Parathyroid adenoma (tissue), 2 donors: ENCODE results near the gene SLC44A4.

Experiments
- H2AFZ ChIP-seq: fragments of 300-600 bp; sonication (generic); one replicate; pipeline ENCODE4 v1.7.0; 2017; ENCODE audit warnings: antibody characterized with exemption, mild to moderate bottlenecking
- H3K27ac ChIP-seq: fragments of 300-600 bp; sonication (generic); one replicate; pipeline ENCODE4 v1.7.0; 2017
- H3K27me3 ChIP-seq: fragments of 300-600 bp; sonication (generic); one replicate; pipeline ENCODE4 v1.7.0; 2017; ENCODE audit warnings: low read length; ENCODE audit not compliant: control insufficient read depth, insufficient read depth
- H3K36me3 ChIP-seq: fragments of 300-600 bp; sonication (generic); one replicate; pipeline ENCODE4 v1.7.0; 2017; ENCODE audit warnings: low read length; ENCODE audit not compliant: control insufficient read depth, insufficient read depth
- H3K4me1 ChIP-seq: fragments of 300-600 bp; sonication (generic); one replicate; pipeline ENCODE4 v1.7.0; 2017; ENCODE audit warnings: control low read depth
- H3K4me2 ChIP-seq: fragments of 300-600 bp; sonication (generic); one replicate; pipeline ENCODE4 v1.7.0; 2017; ENCODE audit warnings: low read length
- H3K4me3 ChIP-seq: fragments of 300-600 bp; sonication (generic); one replicate; pipeline ENCODE4 v1.7.0; 2017; ENCODE audit warnings: low read depth, low read length
- H3K79me2 ChIP-seq: fragments of 300-600 bp; sonication (generic); one replicate; pipeline ENCODE4 v1.7.0; 2017; ENCODE audit warnings: control low read depth
- H3K9ac ChIP-seq: fragments of 300-600 bp; sonication (generic); one replicate; pipeline ENCODE4 v1.7.0; 2017; ENCODE audit warnings: mild to moderate bottlenecking
- H3K9me3 ChIP-seq: fragments of 300-600 bp; sonication (generic); one replicate; pipeline ENCODE4 v1.7.0; 2017; ENCODE audit warnings: low read length; ENCODE audit not compliant: control insufficient read depth
- CTCF ChIP-seq: fragments of 300-600 bp; sonication (generic); IDR thresholded peaks from one replicate; pipeline ENCODE4 v1.7.0; 2017; ENCODE audit warnings: antibody characterized with exemption, mild to moderate bottlenecking
- donor health status: primary hyperparathyroidism.

SLC44A4 gene

GRCh38 chr6:31901953-31902643 is 23.3 kb upstream of the SLC44A4 start, which contains the start of gene ZBTB12:
TSS of gene ZBTB12 (minus strand) at chr6:31902086. CDS start at chr6:31901305, 781 bp downstream.
- no peaks in the 10 kb centered on the region for H3K36me3 ChIP-seq
- H3K27ac ChIP-seq = peak within 1 kb of the TSS; percentile 87
- peak within 1 kb of the TSS; percentile 63 for H3K4me3 ChIP-seq
- H3K27me3 ChIP-seq = no peaks in the 10 kb centered on the region
- TF ChIP-seq CTCF = peak; percentile 12
- H3K4me1 ChIP-seq = peaks cover 9% of the 10 kb centered on the region
- H3K9me3 ChIP-seq = no peaks in the 10 kb centered on the region
- H3K9ac ChIP-seq = no peak within 1 kb of the TSS
- peak within 1 kb of the TSS; percentile 61 for H2AFZ ChIP-seq
- peak within 1 kb of the TSS; percentile 96 for H3K4me2 ChIP-seq
- H3K79me2 ChIP-seq = no peaks in the 10 kb centered on the region

- no peaks in the 10 kb centered on the region for H3K9me3 ChIP-seq
- no peaks in the 10 kb centered on the region for H3K36me3 ChIP-seq
- peak overlapping the region; percentile 53 for H2AFZ ChIP-seq
- H3K9ac ChIP-seq = no peak overlapping the region
- TF ChIP-seq CTCF = no peak
- H3K27ac ChIP-seq = peak overlapping the region; percentile 87
- peak overlapping the region; percentile 96 for H3K4me2 ChIP-seq
- H3K4me1 ChIP-seq = peaks cover 11% of the 10 kb centered on the region
- peak overlapping the region; percentile 63 for H3K4me3 ChIP-seq
- no peaks in the 10 kb centered on the region for H3K79me2 ChIP-seq
- H3K27me3 ChIP-seq = no peaks in the 10 kb centered on the region
Observed at GRCh38 chr6:31901415-31901952, 22.7 kb upstream of the SLC44A4 start.

- Histone ChIP-seq H2AFZ (peak overlapping the region; percentile 53), H3K36me3 (no peaks in the 10 kb centered on the region), H3K4me2 (peak overlapping the region; percentile 96), H3K9ac (no peak overlapping the region), H3K9me3 (no peaks in the 10 kb centered on the region), H3K4me1 (peaks cover 11% of the 10 kb centered on the region), H3K79me2 (no peaks in the 10 kb centered on the region), H3K4me3 (peak overlapping the region; percentile 63), H3K27me3 (no peaks in the 10 kb centered on the region), H3K27ac (peak overlapping the region; percentile 87)
- no peak for TF ChIP-seq CTCF
Observed at GRCh38 chr6:31900917-31901414, 22.2 kb upstream of the SLC44A4 start.

- Histone ChIP-seq H3K9ac (no peak overlapping the region), H3K79me2 (no peaks in the 10 kb centered on the region), H3K4me3 (no peak overlapping the region), H3K4me2 (no peak overlapping the region), H3K27ac (no peak overlapping the region), H3K36me3 (no peaks in the 10 kb centered on the region), H3K9me3 (no peaks in the 10 kb centered on the region), H3K4me1 (peaks cover 11% of the 10 kb centered on the region), H3K27me3 (no peaks in the 10 kb centered on the region), H2AFZ (no peak overlapping the region)
- TF ChIP-seq CTCF = no peak
Observed at GRCh38 chr6:31899882-31900722, 21.3 kb upstream of the SLC44A4 start.
